ENCODE measurements around the gene RHOC. TPM values are rescaled to one million over a fixed set of nuclear protein-coding genes. Genes with fewer than 3 reads are reported as not detected.

The RHOC gene
- total and polyA plus RNA-seq, 3 donors from 2014 or later: 191 to 294 (median 225) TPM

- no peaks in the 10 kb centered on the region for H3K27me3 ChIP-seq
- H3K4me1 ChIP-seq: peaks cover 73% of the 10 kb centered on the region
- TF ChIP-seq POLR2A (IDR thresholded peaks at IDR 0.05) (no peak), CTCF (IDR thresholded peaks at IDR 0.05) (no peak)
- no peaks in the 10 kb centered on the region for H3K9me3 ChIP-seq
- peak overlapping the region; percentile 93 for H3K27ac ChIP-seq
- DNase-seq: peak; percentile 99
- H3K4me3 ChIP-seq: no peak overlapping the region
- intact Hi-C loops (cut with DNase I; ENCODE audit: low total_unique reads): no loop called here
- 21 to 26% methylated on average over 5 to 7 of the region's 7 CpGs for WGBS, 2 donors
- no peaks in the 10 kb centered on the region for H3K36me3 ChIP-seq (ENCODE audit: low read depth, missing control alignments)
Observed at GRCh38 chr1:112700290-112701226, 6.4 kb downstream of the RHOC start.

- Histone ChIP-seq H3K27me3 (no peaks in the 10 kb centered on the region), H3K4me1 (peaks cover 65% of the 10 kb centered on the region), H3K4me3 (no peak overlapping the region), H3K27ac (peak overlapping the region; percentile 93), H3K9me3 (no peaks in the 10 kb centered on the region), H3K36me3 (ENCODE audit: low read depth, missing control alignments) (no peaks in the 10 kb centered on the region)
- intact Hi-C loops (cut with DNase I; ENCODE audit: low total_unique reads): no loop called here
- 53 to 66% methylated on average over 9 to 13 of the region's 13 CpGs for WGBS, 2 donors
- no peak for DNase-seq
- TF ChIP-seq CTCF (IDR thresholded peaks at IDR 0.05) (no peak), POLR2A (IDR thresholded peaks at IDR 0.05) (no peak)
Observed at GRCh38 chr1:112699425-112700144, 7.3 kb downstream of the RHOC start.

GRCh38 chr1:112698366-112699310 lies 8.3 kb downstream of the RHOC start:
- Histone ChIP-seq H3K27me3 (no peaks in the 10 kb centered on the region), H3K4me1 (peaks cover 56% of the 10 kb centered on the region), H3K4me3 (no peak overlapping the region), H3K36me3 (ENCODE audit: low read depth, missing control alignments) (no peaks in the 10 kb centered on the region), H3K9me3 (no peaks in the 10 kb centered on the region), H3K27ac (peak overlapping the region; percentile 93)
- 55 to 72% methylated on average over 17 of the region's 17 CpGs for WGBS, 2 donors
- peak; percentile 78 for DNase-seq
- intact Hi-C loops (cut with DNase I; ENCODE audit: low total_unique reads): no loop called here
- TF ChIP-seq POLR2A (IDR thresholded peaks at IDR 0.05) (no peak), CTCF (IDR thresholded peaks at IDR 0.05) (no peak)

GRCh38 chr1:112697781-112698201 lies 9.1 kb downstream of the RHOC start:
- intact Hi-C loops (cut with DNase I; ENCODE audit: low total_unique reads): no loop called here
- no peaks in the 10 kb centered on the region for H3K27me3 ChIP-seq
- peak overlapping the region; percentile 93 for H3K27ac ChIP-seq
- no peak for TF ChIP-seq CTCF (IDR thresholded peaks at IDR 0.05)
- no peak for TF ChIP-seq POLR2A (IDR thresholded peaks at IDR 0.05)
- no peaks in the 10 kb centered on the region for H3K36me3 ChIP-seq (ENCODE audit: low read depth, missing control alignments)
- peaks cover 48% of the 10 kb centered on the region for H3K4me1 ChIP-seq
- no peaks in the 10 kb centered on the region for H3K9me3 ChIP-seq
- H3K4me3 ChIP-seq: no peak overlapping the region
- no peak for DNase-seq
- WGBS, 2 donors: 78 to 95% methylated on average over 7 to 9 of the region's 9 CpGs
